Astrocyte (in vitro differentiated cells and primary cell): ENCODE measurements around the gene CCDC38. TPM values are rescaled to one million over a fixed set of nuclear protein-coding genes. Genes with fewer than 3 reads are reported as not detected.
A peak's percentile ranks its signal among the peaks of the same experiment; 100 is the strongest.

Experiments
- DNase-seq: peaks from one replicate; pipeline ENCODE4 v3.0.0-alpha.2; 2010; ENCODE audit warnings: low read depth
- FAIRE-seq: peaks from 2 replicates; lab custom pipeline; 2011; peaks lifted over from hg19 to GRCh38; lab: Jason Lieb, UNC
- H2AFZ ChIP-seq: 2 replicates; pipeline ENCODE4 v1.6.0; 2012; ENCODE audit warnings: low read depth, low read length, inconsistent platforms
- H3K27ac ChIP-seq: 2 replicates; pipeline ENCODE4 v1.5.1; 2011; ENCODE audit warnings: low read depth, low read length, inconsistent platforms
- H3K27me3 ChIP-seq: 2 replicates; pipeline ENCODE4 v1.6.0; 2011; ENCODE audit warnings: low read length, inconsistent platforms; ENCODE audit not compliant: insufficient read depth
- H3K36me3 ChIP-seq: 2 replicates; pipeline ENCODE4 v1.5.1; 2011; ENCODE audit warnings: low read length, inconsistent platforms; ENCODE audit not compliant: insufficient read depth
- H3K4me1 ChIP-seq: 2 replicates; pipeline ENCODE4 v1.5.1; 2011; ENCODE audit warnings: low read length, inconsistent platforms; ENCODE audit not compliant: insufficient read depth
- H3K4me2 ChIP-seq: 2 replicates; pipeline ENCODE4 v1.6.0; 2012; ENCODE audit warnings: low read length, inconsistent platforms
- H3K4me3 ChIP-seq: 2 replicates; pipeline ENCODE4 v1.5.1; 2011; ENCODE audit warnings: low read depth, mild to moderate bottlenecking, low read length, inconsistent platforms; ENCODE audit not compliant: insufficient read depth
- H3K79me2 ChIP-seq: 2 replicates; pipeline ENCODE4 v1.6.0; 2012; ENCODE audit warnings: mild to moderate bottlenecking, low read length, inconsistent platforms; ENCODE audit not compliant: insufficient read depth
- H3K9ac ChIP-seq: 2 replicates; pipeline ENCODE4 v1.6.0; 2012; ENCODE audit warnings: mild to moderate bottlenecking, low read length, inconsistent platforms
- H3K9me3 ChIP-seq: 2 replicates; pipeline ENCODE4 v1.5.1; 2012; ENCODE audit warnings: low read depth, mild to moderate bottlenecking, low read length, inconsistent platforms; ENCODE audit not compliant: insufficient read depth
- H4K20me1 ChIP-seq: 2 replicates; pipeline ENCODE4 v1.6.0; 2012; ENCODE audit warnings: low read length, inconsistent platforms; ENCODE audit not compliant: insufficient read depth
- H3K27ac Mint-ChIP-seq: one replicate; pipeline ENCODE4 v1.8.0; 2021; ENCODE audit warnings: mild to moderate bottlenecking, mixed read lengths; ENCODE audit not compliant: unreplicated experiment
- H3K27me3 Mint-ChIP-seq: one replicate; pipeline ENCODE4 v1.8.0; 2021; ENCODE audit warnings: low read depth, mixed read lengths; ENCODE audit not compliant: unreplicated experiment
- H3K36me3 Mint-ChIP-seq: one replicate; pipeline ENCODE4 v1.8.0; 2021; ENCODE audit warnings: low read depth, mixed read lengths; ENCODE audit not compliant: unreplicated experiment
- H3K4me1 Mint-ChIP-seq: one replicate; pipeline ENCODE4 v1.8.0; 2021; ENCODE audit warnings: low read depth, mixed read lengths; ENCODE audit not compliant: unreplicated experiment
- H3K4me3 Mint-ChIP-seq: one replicate; pipeline ENCODE4 v1.8.0; 2021; ENCODE audit warnings: mild to moderate bottlenecking, moderate library complexity, mixed read lengths; ENCODE audit not compliant: unreplicated experiment
- H3K9me3 Mint-ChIP-seq: one replicate; pipeline ENCODE4 v1.8.0; 2021; ENCODE audit warnings: mild to moderate bottlenecking, mixed read lengths; ENCODE audit not compliant: unreplicated experiment
- EZH2 ChIP-seq: IDR thresholded peaks from 2 replicates; pipeline ENCODE4 v1.6.1; 2012; ENCODE audit warnings: mild to moderate bottlenecking, low read length, inconsistent platforms; ENCODE audit not compliant: insufficient read depth
- total RNA-seq: library from RNA; stranded (reverse); gene quantifications from 2 replicates; pipeline ENCODE4 v1.2.1, GENCODE V29; 2021
- TF ChIP-seq, protein P1 (sequence below): IDR thresholded peaks from 2 replicates; pipeline ENCODE4 v1.5.1; 2011; ENCODE audit warnings: low read depth, mild to moderate bottlenecking, inconsistent platforms, low read length, moderate library complexity; ENCODE audit not compliant: insufficient read depth

Gene CCDC38
- total RNA-seq, 1 donor from 2014 or later: 0.07 TPM

DNA sequence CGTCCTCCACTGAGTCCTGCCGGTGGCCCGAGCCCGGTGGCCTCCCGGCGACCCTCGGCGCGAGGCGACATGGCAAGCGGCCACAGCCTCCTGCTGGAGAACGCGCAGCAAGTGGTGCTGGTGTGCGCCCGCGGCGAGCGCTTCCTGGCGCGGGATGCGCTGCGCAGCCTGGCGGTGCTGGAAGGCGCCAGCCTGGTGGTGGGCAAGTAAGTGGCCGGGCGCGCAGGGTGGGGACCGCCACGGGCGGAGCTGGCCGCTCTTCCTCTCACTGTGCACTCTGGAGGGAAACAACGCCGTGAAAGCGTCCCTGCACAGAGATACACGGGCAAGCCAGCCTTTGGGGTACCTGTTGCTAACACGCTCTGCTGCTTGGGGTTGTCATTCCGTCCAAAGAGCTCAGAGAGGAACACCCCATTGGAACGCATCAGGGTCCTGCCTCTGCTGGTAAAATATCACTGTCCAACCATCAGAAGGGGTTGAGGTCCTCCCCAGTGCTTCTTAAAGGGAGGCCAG is 972 bp upstream of the CCDC38 start, which contains the start of gene AMDHD1:
Gene AMDHD1, plus strand, starts transcription at position 2 of the 513 bp plus-strand sequence. Its CDS starts 68 bp downstream, at position 70.
- peaks cover 5% of the 10 kb centered on the region for H3K27me3 ChIP-seq
- no peak within 1 kb of the TSS for H3K27ac ChIP-seq
- peak within 1 kb of the TSS; percentile 98 for H3K4me2 ChIP-seq
- peak within 1 kb of the TSS; percentile 91 for H3K4me3 Mint-ChIP-seq
- DNase-seq (peak; percentile 45), FAIRE-seq (no peak)
- H2AFZ ChIP-seq: peak within 1 kb of the TSS; percentile 98
- H3K36me3 Mint-ChIP-seq: no peaks in the 10 kb centered on the region
- H3K79me2 ChIP-seq: no peaks in the 10 kb centered on the region
- peaks cover 11% of the 10 kb centered on the region for H3K27me3 Mint-ChIP-seq
- no peak for TF ChIP-seq EZH2
- TF ChIP-seq, protein P1, sequence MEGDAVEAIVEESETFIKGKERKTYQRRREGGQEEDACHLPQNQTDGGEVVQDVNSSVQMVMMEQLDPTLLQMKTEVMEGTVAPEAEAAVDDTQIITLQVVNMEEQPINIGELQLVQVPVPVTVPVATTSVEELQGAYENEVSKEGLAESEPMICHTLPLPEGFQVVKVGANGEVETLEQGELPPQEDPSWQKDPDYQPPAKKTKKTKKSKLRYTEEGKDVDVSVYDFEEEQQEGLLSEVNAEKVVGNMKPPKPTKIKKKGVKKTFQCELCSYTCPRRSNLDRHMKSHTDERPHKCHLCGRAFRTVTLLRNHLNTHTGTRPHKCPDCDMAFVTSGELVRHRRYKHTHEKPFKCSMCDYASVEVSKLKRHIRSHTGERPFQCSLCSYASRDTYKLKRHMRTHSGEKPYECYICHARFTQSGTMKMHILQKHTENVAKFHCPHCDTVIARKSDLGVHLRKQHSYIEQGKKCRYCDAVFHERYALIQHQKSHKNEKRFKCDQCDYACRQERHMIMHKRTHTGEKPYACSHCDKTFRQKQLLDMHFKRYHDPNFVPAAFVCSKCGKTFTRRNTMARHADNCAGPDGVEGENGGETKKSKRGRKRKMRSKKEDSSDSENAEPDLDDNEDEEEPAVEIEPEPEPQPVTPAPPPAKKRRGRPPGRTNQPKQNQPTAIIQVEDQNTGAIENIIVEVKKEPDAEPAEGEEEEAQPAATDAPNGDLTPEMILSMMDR: no peak
- H3K36me3 ChIP-seq: no peaks in the 10 kb centered on the region
- peaks cover 3% of the 10 kb centered on the region for H3K4me1 ChIP-seq
- peak within 1 kb of the TSS; percentile 58 for H3K27ac Mint-ChIP-seq
- peak within 1 kb of the TSS; percentile 89 for H3K4me3 ChIP-seq
- H3K9me3 Mint-ChIP-seq: no peaks in the 10 kb centered on the region
- H3K9ac ChIP-seq: peak within 1 kb of the TSS; percentile 79
- no peaks in the 10 kb centered on the region for H3K4me1 Mint-ChIP-seq
- H3K9me3 ChIP-seq: no peaks in the 10 kb centered on the region
- no peaks in the 10 kb centered on the region for H4K20me1 ChIP-seq

DNA sequence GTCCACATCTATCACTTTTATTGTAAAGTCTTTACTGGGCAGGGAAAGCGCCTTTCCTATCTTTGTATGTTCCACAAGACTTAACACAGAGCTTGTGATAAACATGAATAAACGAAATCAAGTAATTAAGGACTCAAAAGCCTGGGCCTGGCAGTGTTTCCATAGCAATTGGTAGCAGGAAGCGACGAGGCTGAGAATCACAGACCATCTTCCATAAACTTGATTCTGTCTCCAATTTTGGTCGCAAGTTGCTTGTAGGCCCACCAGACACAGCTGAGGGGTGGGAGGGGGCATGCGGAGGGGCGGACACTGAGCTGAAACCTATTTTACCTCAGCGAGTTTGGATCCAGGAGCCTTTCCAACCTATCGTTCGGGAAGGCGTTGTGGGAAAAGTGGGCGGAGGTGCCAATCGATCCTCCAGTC is 302 bp downstream of the CCDC38 start:
- Histone ChIP-seq H2AFZ (peak overlapping the region; percentile 98), H3K27me3 (peaks cover 5% of the 10 kb centered on the region), H3K27ac (no peak overlapping the region), H3K9me3 (no peaks in the 10 kb centered on the region), H3K9ac (peak overlapping the region; percentile 79), H3K4me1 (peaks cover 3% of the 10 kb centered on the region), H3K4me2 (peak overlapping the region; percentile 98), H4K20me1 (no peaks in the 10 kb centered on the region), H3K36me3 (no peaks in the 10 kb centered on the region), H3K79me2 (no peaks in the 10 kb centered on the region), H3K4me3 (peak overlapping the region; percentile 89)
- no peaks in the 10 kb centered on the region for H3K4me1 Mint-ChIP-seq
- DNase-seq (peak; percentile 2), FAIRE-seq (no peak)
- H3K9me3 Mint-ChIP-seq: no peaks in the 10 kb centered on the region
- peaks cover 11% of the 10 kb centered on the region for H3K27me3 Mint-ChIP-seq
- TF ChIP-seq, protein P1: no peak
- no peak for TF ChIP-seq EZH2
- peak overlapping the region; percentile 91 for H3K4me3 Mint-ChIP-seq
- H3K27ac Mint-ChIP-seq: no peak overlapping the region
- H3K36me3 Mint-ChIP-seq: no peaks in the 10 kb centered on the region

DNA sequence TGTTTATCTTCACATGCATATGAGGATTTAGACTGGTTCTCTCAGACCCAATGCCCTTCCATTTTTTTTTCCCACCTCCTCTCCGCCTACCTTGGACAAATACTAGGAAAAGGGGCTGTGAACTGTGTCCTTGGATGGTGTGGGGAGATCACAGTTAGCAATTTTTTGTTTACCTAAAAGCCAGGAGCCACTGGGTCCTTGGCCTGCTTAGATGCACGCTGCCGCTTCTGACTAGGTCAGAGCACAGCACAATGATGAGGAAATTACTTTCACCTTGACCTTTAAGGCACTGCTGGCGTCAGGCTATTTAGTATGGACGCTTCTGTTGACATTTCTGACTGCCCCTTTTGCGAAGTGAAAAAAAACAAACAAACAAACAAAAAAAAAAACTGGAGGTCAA is 1.9 kb downstream of the CCDC38 start:
- FAIRE-seq (no peak), DNase-seq (no peak)
- Histone ChIP-seq H3K36me3 (no peaks in the 10 kb centered on the region), H3K79me2 (no peaks in the 10 kb centered on the region), H3K4me1 (peaks cover 3% of the 10 kb centered on the region), H3K4me2 (no peak overlapping the region), H3K9ac (no peak overlapping the region), H3K4me3 (no peak overlapping the region), H3K27me3 (peaks cover 2% of the 10 kb centered on the region), H3K27ac (no peak overlapping the region), H2AFZ (no peak overlapping the region), H3K9me3 (no peaks in the 10 kb centered on the region), H4K20me1 (no peaks in the 10 kb centered on the region)
- TF ChIP-seq, protein P1: no peak
- no peak for TF ChIP-seq EZH2
- Mint-ChIP-seq H3K27me3 (peaks cover 6% of the 10 kb centered on the region), H3K4me1 (no peaks in the 10 kb centered on the region), H3K36me3 (no peaks in the 10 kb centered on the region), H3K27ac (no peak overlapping the region), H3K4me3 (no peak overlapping the region), H3K9me3 (no peaks in the 10 kb centered on the region)
